NCI-H146 treated with DMSO at 0.1 percent for 48 hours (cell line): ENCODE data around the gene PTPN5.

ENCODE experiments used
- DNase-seq: peaks from one replicate; lab custom pipeline; 2025; ENCODE audit not compliant: unreplicated experiment; lab: John Stamatoyannopoulos, UW

PTPN5 gene

DNA sequence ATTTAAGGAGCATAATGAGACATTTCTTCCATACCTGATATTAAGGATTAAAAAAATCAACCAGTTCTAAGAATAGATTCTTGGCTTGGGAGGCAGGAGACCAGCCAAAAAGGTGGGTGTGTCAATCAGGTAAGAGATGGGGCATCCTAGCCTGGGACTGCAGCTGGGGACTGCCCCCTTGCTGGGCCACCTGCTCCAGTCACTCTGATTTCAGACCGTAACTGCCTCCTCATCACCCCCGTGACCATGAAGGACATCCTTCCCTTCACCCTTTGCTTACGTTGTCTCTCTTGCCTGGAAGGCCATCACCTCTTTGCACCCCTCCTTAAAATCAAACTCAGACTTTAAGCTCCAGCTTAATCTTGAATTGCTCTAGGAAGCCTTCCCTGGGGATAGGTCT, 17.9 kb downstream of the PTPN5 start:
- DNase-seq, result no peak

- no peak for DNase-seq
Observed at GRCh38 chr11:18773104-18773503, 18.5 kb downstream of the PTPN5 start.

DNA sequence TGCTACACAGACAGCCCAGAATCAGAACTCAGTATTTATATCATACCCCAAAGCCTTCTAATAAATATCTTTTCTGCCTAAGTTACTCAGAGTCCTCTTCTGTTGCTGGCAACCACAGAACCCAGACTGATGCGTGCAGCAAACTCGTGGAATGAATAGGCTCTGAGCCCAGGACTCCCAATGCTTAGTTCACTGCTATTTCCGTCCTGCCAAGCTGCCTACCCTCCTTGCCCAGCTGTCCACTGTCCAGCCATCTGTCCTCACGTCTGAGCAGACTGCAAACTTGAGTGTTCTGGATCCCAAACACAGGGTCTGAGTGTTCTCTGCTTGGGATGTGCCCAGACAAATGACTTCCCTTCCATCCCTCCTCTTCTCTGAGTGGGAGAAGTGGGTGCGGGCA, 19.4 kb downstream of the PTPN5 start:
- no peak for DNase-seq

DNA sequence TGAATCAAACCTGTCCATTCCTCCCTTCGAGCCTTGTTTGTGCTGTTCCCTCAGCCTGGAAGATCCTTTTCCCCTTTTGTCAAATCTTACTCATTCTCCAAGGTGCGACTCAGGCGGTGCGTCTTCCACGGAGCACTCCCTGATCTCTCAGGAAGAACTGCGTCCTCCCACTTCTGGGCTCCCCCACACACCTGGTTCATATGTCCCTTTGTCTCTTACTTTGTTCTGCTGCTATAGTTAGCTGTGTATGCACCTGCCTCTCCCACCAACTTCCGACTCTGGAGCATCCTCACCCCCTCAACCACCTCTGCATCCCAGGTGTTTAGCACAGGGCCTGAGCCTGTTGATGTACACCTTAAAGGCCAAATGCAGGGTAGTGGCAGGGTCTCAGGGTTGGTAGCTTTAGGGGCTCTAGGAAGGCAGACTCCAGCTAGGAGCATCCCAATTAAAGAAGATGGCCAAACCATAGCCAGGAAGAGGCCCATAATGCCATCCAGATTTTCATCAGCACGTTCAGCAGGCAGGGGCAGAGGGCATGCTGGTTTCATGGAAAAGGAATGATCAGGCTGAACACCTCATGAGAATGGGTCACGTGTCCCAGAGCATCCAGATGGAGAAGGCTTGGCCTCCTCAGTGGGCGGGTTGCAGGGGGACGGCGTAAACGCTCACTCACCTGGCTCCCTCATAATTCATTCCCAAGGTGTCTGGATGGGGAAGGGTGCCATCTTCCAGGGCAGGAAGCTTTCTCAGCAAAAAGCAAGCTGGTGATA, 20.1 kb downstream of the PTPN5 start:
- DNase-seq, result no peak

DNA sequence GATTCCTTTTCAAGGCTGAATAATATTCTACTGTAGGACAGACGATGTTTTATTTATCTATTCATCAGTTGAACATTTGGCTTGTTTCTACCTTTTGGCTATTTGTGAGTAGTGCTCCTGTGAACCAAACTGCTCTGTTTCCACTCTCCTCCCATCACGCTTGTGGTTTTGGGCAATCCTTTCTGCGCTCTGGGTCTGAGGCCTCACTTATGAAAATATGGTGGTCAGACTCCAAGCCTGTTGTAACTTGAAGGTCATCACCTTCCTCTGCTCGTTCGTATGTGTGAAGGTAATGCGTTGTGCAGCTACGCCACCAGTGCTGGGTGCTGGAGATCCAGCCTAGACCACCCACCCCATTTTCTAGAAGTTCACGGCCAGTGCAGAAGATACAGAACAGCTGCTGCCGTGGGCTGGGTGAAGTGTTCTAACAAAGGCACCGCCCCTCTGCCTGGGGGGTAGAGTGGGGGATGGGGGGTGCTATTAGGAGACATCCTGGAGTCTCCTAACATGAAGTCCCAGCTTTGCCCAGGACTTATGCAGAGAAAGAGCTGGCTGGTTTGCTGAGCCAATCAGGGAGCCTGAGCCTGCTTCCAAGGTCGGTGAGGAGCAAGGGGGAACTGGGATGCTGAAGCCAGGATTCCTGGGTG, 21.0 kb downstream of the PTPN5 start:
- no peak for DNase-seq

DNA sequence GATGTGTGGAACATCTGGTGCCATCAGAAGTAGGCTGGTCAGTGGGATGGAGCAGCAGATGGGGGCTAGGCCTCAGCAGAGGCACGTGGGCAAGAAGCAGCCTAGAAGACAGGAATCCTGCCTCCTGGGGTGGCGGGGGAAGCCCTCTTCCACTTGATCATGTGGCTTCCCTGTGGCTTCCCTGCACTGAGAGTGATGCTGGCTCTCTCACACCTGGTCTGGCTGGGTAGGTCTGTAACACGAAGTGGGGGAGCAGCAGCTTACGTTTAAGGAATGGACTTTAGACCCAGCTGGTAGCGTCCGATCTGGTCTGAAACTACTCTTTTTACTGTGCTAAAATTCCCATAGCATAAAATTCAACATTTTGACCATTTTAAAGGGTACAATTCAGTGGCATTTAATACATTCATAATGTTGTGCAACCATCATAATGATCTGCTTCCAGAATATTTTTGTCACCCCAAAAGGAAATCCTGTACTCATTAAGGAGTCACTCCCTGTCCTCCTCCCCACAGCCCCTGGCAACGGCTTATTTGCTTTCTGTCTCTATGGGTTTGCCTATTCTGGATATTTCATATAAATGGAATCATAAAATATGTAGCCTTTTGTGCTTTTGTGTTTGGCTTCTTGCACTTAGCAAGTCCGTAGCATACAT, 21.7 kb downstream of the PTPN5 start:
- DNase-seq, result no peak

DNA sequence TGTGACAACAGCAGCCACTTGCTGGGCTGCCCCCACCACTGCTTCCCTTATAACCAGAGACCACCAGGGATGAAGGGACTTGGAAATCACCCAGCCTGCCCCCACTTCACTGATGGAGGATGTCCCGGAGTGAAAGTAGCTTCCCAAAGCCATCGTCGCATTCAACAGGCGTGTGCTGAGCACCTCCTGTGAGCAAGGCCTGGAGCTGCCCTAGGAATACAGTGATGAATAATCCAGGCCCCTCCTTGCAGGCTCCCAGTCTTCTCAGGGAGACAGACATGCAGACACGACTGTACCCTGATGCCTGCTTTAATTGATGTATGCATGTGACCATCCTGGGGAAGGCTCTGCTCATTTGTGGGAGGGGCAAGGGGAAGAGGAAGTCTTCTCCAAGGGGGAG, 22.6 kb downstream of the PTPN5 start:
- no peak for DNase-seq

DNA sequence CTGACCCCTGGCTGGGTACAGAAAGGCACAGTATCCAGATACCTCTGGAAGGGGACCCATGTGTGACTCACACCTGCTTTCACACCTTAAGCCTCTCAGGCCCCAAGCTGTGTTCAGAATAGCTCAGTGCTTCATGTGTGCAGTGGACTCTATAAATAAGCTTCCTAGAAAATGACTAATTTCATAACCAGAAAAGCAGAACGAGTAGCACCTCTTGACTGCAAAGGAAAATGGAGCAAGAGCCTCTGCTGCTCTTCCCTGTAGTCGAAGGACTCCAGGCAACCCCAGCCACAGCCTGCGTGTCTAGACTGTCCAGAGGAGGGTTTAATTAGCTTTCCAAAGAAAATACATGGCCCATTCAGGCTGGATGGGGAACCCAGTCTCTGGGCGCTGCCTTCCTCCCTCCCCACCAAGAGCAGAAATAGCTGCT, 23.1 kb downstream of the PTPN5 start:
- DNase-seq, result no peak

GRCh38 chr11:18766015-18766414, 25.6 kb downstream of the PTPN5 start:
- DNase-seq, result no peak

DNA sequence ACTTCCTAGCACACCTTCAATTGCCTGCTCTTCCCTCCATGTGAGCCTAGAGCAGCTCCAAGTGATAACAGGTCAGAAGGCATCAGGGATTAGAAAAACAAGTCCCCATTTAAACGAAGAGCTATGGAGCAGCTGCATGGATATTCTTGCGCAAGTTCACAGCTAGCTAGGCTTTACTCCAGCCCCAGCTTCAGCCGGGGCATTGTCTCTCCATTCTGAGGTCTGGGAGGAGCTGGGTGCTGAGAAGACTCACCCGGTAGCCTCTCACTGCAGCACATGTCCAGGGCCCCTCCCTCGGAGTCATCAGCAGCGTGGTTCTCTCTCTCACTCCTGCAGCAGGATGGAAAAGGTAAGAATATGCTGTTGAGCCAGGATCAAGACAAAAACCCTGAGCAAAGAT, 26.0 kb downstream of the PTPN5 start:
- no peak for DNase-seq

DNA sequence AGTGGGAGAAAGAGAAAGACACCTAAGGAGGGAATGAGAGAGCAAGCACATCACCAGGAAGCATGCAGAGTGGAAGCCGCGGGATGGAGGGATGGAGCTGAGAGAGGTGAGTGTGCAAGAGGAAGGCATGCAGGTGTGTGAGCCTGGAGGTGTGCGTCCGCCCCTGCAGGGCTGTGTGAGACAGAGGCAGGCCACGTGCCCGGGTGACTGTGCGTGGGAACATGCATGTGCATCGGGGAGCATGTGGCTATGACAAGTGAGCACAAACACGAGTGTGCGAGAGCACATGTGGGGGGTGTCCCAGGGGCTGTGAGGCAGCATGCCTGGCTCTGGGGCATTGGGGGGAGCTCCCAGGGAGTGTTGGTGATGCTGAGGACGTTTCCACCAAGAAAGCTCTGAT, 29.9 kb downstream of the PTPN5 start:
- no peak for DNase-seq

GRCh38 chr11:18761144-18761543, 30.5 kb downstream of the PTPN5 start:
- DNase-seq, result no peak

DNA sequence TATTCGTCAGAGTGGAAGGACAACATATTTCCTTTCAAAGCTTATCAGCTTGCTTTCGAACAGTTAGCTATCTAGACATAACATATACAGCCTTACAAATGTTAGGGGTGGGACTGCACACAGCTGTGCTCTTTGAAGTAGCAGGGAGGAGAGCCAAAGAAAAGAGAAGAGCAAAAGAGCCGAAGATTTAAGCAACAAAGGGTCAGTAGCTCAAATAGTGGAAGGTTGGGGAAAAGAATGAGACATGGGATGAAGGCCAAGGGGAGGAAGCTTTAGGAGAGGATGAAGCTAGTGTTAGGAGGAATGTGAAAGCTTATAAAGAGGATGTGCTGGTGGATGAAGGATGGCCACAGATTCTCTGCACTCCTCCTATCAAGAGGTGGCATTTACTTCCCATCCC, 33.8 kb downstream of the PTPN5 start:
- no peak for DNase-seq

DNA sequence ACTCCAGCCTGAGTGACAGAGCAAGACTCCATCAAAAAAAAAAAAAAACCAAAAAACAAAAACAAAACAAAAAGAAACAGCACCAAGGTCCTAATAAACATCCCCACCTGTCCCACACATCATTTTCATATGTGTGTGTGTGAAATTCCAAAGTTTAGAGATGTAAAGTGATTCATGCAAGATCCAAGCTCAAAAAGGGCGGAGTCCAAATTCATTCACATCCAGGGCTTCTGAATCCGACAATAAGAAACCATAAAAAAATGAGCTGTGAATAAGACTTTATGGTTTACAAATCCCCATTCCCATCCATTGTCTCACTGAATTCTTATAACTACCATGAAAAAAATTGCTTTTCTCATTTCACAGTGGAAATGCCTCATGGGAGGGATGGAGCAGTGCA, 34.7 kb downstream of the PTPN5 start:
- no peak for DNase-seq

GRCh38 chr11:18754308-18754707, 37.3 kb downstream of the PTPN5 start:
- no peak for DNase-seq

GRCh38 chr11:18752502-18752901, 39.1 kb downstream of the PTPN5 start:
- DNase-seq, result no peak

GRCh38 chr11:18750944-18751343, 40.7 kb downstream of the PTPN5 start:
- DNase-seq, result no peak

GRCh38 chr11:18749681-18750319, 41.8 kb downstream of the PTPN5 start:
- DNase-seq, result no peak

GRCh38 chr11:18748766-18749365, 42.7 kb downstream of the PTPN5 start:
- no peak for DNase-seq

- DNase-seq, result no peak
Observed at GRCh38 chr11:18745251-18745650, 46.3 kb downstream of the PTPN5 start.

DNA sequence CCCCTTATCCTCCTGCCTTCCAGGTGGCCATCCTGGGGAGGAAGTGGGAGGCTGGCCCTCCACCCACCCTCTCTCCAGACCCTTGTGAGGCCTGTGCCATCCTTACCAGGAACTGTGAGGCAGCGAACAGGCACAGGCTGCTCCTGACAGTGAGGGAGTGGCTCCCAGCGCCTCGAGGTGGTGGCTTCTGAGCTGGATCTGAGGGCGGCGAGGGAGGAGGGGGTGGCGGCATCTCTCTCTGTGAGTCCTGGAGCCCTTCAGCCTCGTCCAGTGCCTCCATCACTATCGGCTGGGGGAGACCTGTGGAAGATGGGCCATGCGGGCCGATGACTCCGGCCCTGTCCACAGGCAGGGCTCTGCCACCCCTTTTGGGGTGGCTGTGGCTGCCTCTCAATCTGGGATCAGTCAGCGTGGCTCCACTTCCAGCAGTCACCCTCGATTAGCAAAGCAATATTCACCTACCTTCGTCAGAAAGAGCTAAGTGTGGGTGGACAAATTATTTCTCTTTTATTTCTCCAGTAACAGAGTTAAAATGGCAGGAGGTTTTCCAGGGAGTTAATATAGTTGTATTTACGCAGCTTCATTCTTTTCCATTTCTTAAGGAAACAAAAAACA, 47.6 kb downstream of the PTPN5 start:
- no peak for DNase-seq
